DOHH2 (cell line): ENCODE measurements around the gene FLVCR1.
"Not testable (repeated sequence)": the region's sequence is repeated elsewhere in the genome, so short reads cannot be mapped to it uniquely, and the experiment has no call there.

Source experiments
- H3F3A ChIP-seq: fragments of 200-600 bp; sonication (generic), shearing (Covaris generic); 2 replicates; pipeline ENCODE4 v1.6.0; 2016; ENCODE audit warnings: antibody characterized with exemption, mild to moderate bottlenecking; ENCODE audit not compliant: control insufficient read depth, insufficient read depth
- H3K27ac ChIP-seq: fragments of 200-600 bp; sonication (generic); 2 replicates; pipeline ENCODE4 v1.5.1; 2014; ENCODE audit warnings: low read depth, mild to moderate bottlenecking, low read length, moderate library complexity
- H3K27me3 ChIP-seq: fragments of 200-600 bp; sonication (generic); 2 replicates; pipeline ENCODE4 v1.6.1; 2014; ENCODE audit warnings: mild to moderate bottlenecking, low read length, mixed read lengths; ENCODE audit not compliant: control insufficient read depth
- H3K36me3 ChIP-seq: fragments of 200-600 bp; sonication (generic); 2 replicates; pipeline ENCODE4 v1.6.1; 2014; ENCODE audit warnings: mild to moderate bottlenecking, low read length, moderate library complexity, mixed read lengths; ENCODE audit not compliant: control insufficient read depth
- H3K4me1 ChIP-seq: fragments of 200-600 bp; sonication (generic); 2 replicates; pipeline ENCODE4 v1.6.1; 2014; ENCODE audit warnings: mild to moderate bottlenecking, low read length, mixed read lengths; ENCODE audit not compliant: control insufficient read depth
- H3K4me2 ChIP-seq: fragments of 200-600 bp; sonication (generic); 2 replicates; pipeline ENCODE4 v1.6.0; 2014; ENCODE audit warnings: mild to moderate bottlenecking, low read length, moderate library complexity
- H3K4me3 ChIP-seq: fragments of 200-600 bp; sonication (generic); 2 replicates; pipeline ENCODE4 v1.5.1; 2014; ENCODE audit warnings: mild to moderate bottlenecking, low read length, mixed read lengths
- H3K79me2 ChIP-seq: fragments of 200-600 bp; sonication (generic); 2 replicates; pipeline ENCODE4 v1.6.1; 2014; ENCODE audit warnings: mild to moderate bottlenecking, low read length, mixed read lengths; ENCODE audit not compliant: control insufficient read depth
- H3K9me2 ChIP-seq: fragments of 200-600 bp; sonication (generic); replicated peaks from 2 replicates; pipeline ENCODE4 v1.6.1; 2014; ENCODE audit warnings: mild to moderate bottlenecking, low read length, mixed read lengths; ENCODE audit not compliant: control insufficient read depth
- H3K9me3 ChIP-seq: fragments of 200-600 bp; sonication (generic); 2 replicates; pipeline ENCODE4 v1.6.1; 2014; ENCODE audit warnings: antibody characterized with exemption, low read length, mixed read lengths; ENCODE audit not compliant: control insufficient read depth, insufficient read depth
- H4K20me1 ChIP-seq: fragments of 200-600 bp; sonication (generic); 2 replicates; pipeline ENCODE4 v1.6.0; 2014; ENCODE audit warnings: low read depth, mild to moderate bottlenecking, antibody characterized with exemption, low read length, moderate library complexity; ENCODE audit not compliant: control insufficient read depth, insufficient read depth
- EZH2phosphoT487 ChIP-seq: fragments of 200-600 bp; sonication (generic); IDR thresholded peaks from 2 replicates; pipeline ENCODE4 v1.6.1; 2017; ENCODE audit warnings: borderline replicate concordance, mild to moderate bottlenecking, antibody characterized with exemption, low read length, moderate library complexity, mixed read lengths
- TF ChIP-seq, protein P1 (sequence below): fragments of 200-600 bp; sonication (generic); IDR thresholded peaks from one replicate; pipeline ENCODE4 v1.5.1; 2014; ENCODE audit warnings: antibody characterized with exemption, mild to moderate bottlenecking, low read depth, low read length; ENCODE audit not compliant: poor library complexity, severe bottlenecking

The FLVCR1 gene

DNA sequence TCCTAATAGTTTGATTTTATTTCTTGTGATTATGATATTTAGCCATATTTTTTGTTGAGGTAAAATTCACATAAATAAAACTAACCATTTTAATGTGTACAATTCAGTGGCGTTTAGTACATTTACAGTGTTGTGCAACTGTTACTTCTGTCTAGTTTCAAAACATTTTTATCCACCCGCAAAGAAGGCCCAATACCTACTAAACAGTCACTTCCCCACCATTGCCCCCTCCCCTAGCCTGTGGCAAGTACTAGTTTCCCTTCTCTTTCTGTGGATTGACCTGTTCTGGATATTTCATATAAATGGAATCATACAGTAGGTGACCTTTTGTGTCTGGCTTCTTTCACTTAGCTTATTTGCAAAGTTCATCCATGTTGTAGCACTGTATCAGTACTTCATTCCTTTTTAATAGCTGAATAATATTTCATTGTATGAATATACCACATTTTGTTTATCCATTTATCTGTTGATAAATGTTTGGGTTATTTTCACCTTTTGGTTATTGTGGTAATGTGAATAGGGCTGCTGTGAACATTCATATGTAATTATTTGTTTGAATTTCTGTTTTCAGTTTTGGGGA lies 4.1 kb downstream of the FLVCR1 start:
- Histone ChIP-seq H3K36me3 (peaks cover 64% of the 10 kb centered on the region), H3K4me1 (peaks cover 35% of the 10 kb centered on the region), H4K20me1 (peaks cover 9% of the 10 kb centered on the region; the same call in 1 of the 2 replicates), H3K9me3 (no peaks in the 10 kb centered on the region), H3K9me2 (no peaks in the 10 kb centered on the region), H3K4me2 (peak overlapping the region; percentile 43), H3K4me3 (peak overlapping the region; percentile 25; the same call in 1 of the 2 replicates), H3K79me2 (peaks cover 71% of the 10 kb centered on the region), H3K27ac (no peak overlapping the region), H3F3A (0 out of 2 replicates have a peak, but pooled peaks cover 2% of the 10 kb centered on the region), H3K27me3 (no peaks in the 10 kb centered on the region)
- TF ChIP-seq EZH2phosphoT487, result no peak
- TF ChIP-seq, protein P1, sequence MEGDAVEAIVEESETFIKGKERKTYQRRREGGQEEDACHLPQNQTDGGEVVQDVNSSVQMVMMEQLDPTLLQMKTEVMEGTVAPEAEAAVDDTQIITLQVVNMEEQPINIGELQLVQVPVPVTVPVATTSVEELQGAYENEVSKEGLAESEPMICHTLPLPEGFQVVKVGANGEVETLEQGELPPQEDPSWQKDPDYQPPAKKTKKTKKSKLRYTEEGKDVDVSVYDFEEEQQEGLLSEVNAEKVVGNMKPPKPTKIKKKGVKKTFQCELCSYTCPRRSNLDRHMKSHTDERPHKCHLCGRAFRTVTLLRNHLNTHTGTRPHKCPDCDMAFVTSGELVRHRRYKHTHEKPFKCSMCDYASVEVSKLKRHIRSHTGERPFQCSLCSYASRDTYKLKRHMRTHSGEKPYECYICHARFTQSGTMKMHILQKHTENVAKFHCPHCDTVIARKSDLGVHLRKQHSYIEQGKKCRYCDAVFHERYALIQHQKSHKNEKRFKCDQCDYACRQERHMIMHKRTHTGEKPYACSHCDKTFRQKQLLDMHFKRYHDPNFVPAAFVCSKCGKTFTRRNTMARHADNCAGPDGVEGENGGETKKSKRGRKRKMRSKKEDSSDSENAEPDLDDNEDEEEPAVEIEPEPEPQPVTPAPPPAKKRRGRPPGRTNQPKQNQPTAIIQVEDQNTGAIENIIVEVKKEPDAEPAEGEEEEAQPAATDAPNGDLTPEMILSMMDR, result no peak

- Histone ChIP-seq H3K79me2 (peaks cover 61% of the 10 kb centered on the region), H3K36me3 (peaks cover 64% of the 10 kb centered on the region), H3K4me1 (peaks cover 34% of the 10 kb centered on the region)
- not testable (repeated sequence) for H3K9me2 ChIP-seq, H3K4me2 ChIP-seq, H3F3A ChIP-seq, H3K27ac ChIP-seq, H4K20me1 ChIP-seq, H3K27me3 ChIP-seq, H3K9me3 ChIP-seq, H3K4me3 ChIP-seq
Observed at GRCh38 chr1:212863345-212863744, 5.3 kb downstream of the FLVCR1 start.

DNA sequence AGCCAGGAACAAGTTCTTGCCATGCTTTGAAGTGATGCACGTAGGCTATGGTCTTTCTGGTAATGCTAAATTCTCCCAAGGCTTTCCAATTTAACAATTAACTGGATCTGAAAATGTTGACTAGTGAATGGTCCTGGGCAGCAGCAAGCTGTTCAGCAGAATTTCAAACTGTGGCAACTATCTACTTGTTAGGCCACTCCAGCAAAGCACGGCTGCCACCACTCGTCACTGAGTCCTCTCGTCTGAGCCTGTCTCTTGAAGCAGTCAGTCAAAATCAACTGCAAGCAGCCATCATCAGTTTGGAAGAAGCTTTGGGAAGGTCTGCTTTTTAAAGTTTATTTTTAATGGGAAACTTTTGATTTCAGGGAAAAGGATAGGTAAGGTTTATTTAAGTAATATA lies 6.1 kb downstream of the FLVCR1 start:
- Histone ChIP-seq H3K36me3 (peaks cover 65% of the 10 kb centered on the region), H3K27ac (no peak overlapping the region), H3K4me1 (peaks cover 34% of the 10 kb centered on the region), H3K9me3 (no peaks in the 10 kb centered on the region), H4K20me1 (peaks cover 9% of the 10 kb centered on the region; the same call in 1 of the 2 replicates), H3K9me2 (no peaks in the 10 kb centered on the region), H3K4me3 (no peak overlapping the region), H3K4me2 (0 out of 2 replicates have a peak overlapping the region, but pooled peaks have one; percentile 1), H3K79me2 (peaks cover 55% of the 10 kb centered on the region), H3K27me3 (no peaks in the 10 kb centered on the region), H3F3A (0 out of 2 replicates have a peak, but pooled peaks cover 2% of the 10 kb centered on the region)
- TF ChIP-seq, protein P1, result no peak
- TF ChIP-seq EZH2phosphoT487, result no peak

DNA sequence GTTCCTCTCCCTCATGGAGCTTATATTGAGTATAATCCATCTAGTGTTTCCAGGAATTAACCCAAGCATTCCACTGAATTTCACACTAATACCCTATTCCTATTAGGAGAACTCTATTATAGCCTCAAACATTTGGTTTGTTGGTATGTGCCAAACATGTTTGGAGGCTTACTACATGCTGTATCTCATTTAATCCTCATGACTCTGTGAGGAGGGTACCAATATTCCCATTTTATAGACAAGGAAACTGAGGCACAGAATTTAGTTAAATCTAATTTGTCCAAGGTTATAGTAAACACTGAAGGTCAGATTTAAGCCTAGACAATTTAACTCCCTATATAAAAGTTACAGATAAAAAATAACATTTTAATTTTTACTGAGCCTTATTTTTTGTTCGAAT lies 9.1 kb downstream of the FLVCR1 start:
- peaks cover 14% of the 10 kb centered on the region for H3K4me1 ChIP-seq
- peaks cover 53% of the 10 kb centered on the region for H3K36me3 ChIP-seq
- no peak overlapping the region for H3K4me2 ChIP-seq

More for the DNA sequence above, 9.1 kb downstream of the FLVCR1 start:
- H3K79me2 ChIP-seq, result peaks cover 27% of the 10 kb centered on the region
- H3K4me3 ChIP-seq, result no peak overlapping the region
- no peak for TF ChIP-seq EZH2phosphoT487
- TF ChIP-seq, protein P1, result no peak
- H3K27me3 ChIP-seq, result no peaks in the 10 kb centered on the region
- no peaks in the 10 kb centered on the region for H3K9me2 ChIP-seq
- no peak overlapping the region for H3K27ac ChIP-seq
- peaks cover 8% of the 10 kb centered on the region; the same call in 1 of the 2 replicates for H4K20me1 ChIP-seq
- H3F3A ChIP-seq, result 0 out of 2 replicates have a peak, but pooled peaks cover 2% of the 10 kb centered on the region
- H3K9me3 ChIP-seq, result no peaks in the 10 kb centered on the region
